ENCODE data around the gene RTF1. TPM values are rescaled to one million over a fixed set of nuclear protein-coding genes. Genes with fewer than 3 reads are reported as not detected.
"Not testable (repeated sequence)": the region's sequence is repeated elsewhere in the genome, so short reads cannot be mapped to it uniquely, and the experiment has no call there.

The RTF1 gene
- total and polyA plus RNA-seq, 5 experiments from 2014 or later: 17.1 to 36.3 (median 21.7) TPM

DNA sequence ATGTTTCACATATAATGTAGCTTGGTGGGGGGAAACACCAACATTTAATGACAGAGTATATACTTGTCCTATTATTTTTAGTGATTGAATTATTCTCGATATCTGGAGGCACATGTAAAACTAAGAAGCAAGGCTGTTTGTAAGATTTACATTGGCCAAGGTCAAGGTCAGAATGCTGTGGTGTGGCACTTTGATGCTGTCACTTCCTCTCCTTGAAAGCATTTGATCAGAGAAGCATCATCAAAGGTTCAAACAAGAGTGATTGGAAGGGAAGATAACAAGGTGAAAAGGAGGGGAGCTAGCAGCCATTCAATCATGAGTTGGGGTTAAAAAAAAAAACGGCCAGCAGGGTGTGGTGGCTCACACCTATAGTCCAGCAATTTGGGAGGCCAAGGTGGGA, 26.4 kb downstream of the RTF1 start:
- peak in 1 of 2 donors; percentile 39 for ATAC-seq
- no peak for DNase-seq
- Mint-ChIP-seq H3K4me1 (peaks cover 14 to 23% (median 16%) of the 10 kb centered on the region in 4 donors), H3K27ac (peak overlapping the region in 6 of 10 donors; percentile 4 to 76 (median 51)), H3K36me3 (peaks cover 6 to 67% (median 10%) of the 10 kb centered on the region in 3 donors), H3K9me3 (no peaks in the 10 kb centered on the region), H3K27me3 (no peaks in the 10 kb centered on the region), H3K4me3 (peak overlapping the region in 1 of 10 donors; percentile 28)
- POLR2A ChIA-PET: no interaction called here

DNA sequence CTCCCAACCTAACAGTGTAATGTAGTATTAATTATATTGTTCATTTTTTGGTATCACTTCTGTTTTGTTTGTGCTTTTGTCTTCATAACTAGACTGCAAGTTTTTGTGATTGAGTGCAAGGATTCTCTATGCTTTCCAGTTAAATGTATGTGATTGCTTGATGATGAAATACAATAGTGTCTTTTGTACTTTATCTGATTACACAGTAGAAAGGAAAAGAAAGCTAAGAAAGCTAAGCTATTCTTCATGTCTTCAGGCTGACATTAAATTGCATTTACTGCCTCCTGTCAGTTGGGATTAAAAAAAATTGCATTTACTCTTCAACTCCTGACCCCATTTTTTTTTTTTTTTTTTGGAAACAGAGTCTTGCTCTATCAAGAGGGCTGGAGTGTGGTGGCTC, 28.5 kb downstream of the RTF1 start:
- no peak overlapping the region for H3K4me3 Mint-ChIP-seq
- no peak overlapping the region for H3K27ac Mint-ChIP-seq
- no peaks in the 10 kb centered on the region for H3K9me3 Mint-ChIP-seq
- DNase-seq: no peak
- POLR2A ChIA-PET: no interaction called here
- no peak for ATAC-seq
- peaks cover 6 to 49% (median 7%) of the 10 kb centered on the region in 3 donors for H3K36me3 Mint-ChIP-seq
- H3K4me1 Mint-ChIP-seq: peaks cover 14 to 23% (median 16%) of the 10 kb centered on the region in 4 donors
- H3K27me3 Mint-ChIP-seq: no peaks in the 10 kb centered on the region

GRCh38 chr15:41462084-41462795, 45.3 kb downstream of the RTF1 start:
- no peak overlapping the region for H3K4me3 Mint-ChIP-seq
- peaks cover 2 to 15% (median 5%) of the 10 kb centered on the region in 4 donors for H3K4me1 Mint-ChIP-seq
- no peaks in the 10 kb centered on the region for H3K27me3 Mint-ChIP-seq
- DNase-seq: no peak
- H3K36me3 Mint-ChIP-seq: peaks cover 3 to 78% (median 10%) of the 10 kb centered on the region in 3 donors
- no peak for ATAC-seq
- POLR2A ChIA-PET: no interaction called here
- no peaks in the 10 kb centered on the region for H3K9me3 Mint-ChIP-seq
- peak overlapping the region in 1 of 10 donors; percentile 73 for H3K27ac Mint-ChIP-seq

DNA sequence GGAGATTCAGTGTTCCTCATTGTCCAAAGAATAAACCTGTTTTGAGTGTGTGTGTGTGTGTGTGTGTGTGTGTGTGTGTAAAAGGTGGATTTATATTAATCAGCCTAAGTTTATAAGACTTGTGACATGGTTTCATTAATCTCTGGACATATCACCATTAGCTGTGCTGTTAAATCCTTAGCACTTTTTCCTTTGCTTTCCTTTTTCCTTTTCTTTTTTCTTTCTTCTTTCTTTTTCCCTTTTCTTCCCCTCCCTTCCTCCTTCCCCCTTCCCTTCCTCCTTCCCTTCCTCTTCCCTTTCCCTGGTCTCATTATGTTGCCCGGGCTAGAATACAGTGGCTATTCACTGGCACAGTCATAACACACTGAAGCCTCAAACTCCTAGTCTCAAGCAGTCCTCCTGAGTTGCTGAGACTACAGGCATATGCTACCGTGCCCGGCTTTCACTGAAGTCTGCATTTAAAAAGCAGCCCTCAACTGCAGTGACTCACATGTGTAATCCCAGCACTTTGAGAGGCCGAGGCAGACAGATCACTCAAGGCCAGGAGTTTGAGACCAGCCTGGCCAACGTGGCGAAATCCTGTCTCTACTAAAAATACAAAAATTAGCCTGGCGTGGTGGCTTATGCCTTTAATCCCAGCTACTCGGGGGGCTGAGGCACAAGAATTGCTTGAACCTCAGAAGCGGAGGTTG, 48.1 kb downstream of the RTF1 start:
- H3K9me3 Mint-ChIP-seq: no peaks in the 10 kb centered on the region
- no peaks in the 10 kb centered on the region for H3K27me3 Mint-ChIP-seq
- POLR2A ChIA-PET: interaction anchor here (1.1 kb wide), 1 partner anchor 10 kb away, joined by 3 read pairs; no protein-coding TSS in a partner anchor
- no peak overlapping the region for H3K27ac Mint-ChIP-seq
- DNase-seq (no peak), ATAC-seq (no peak)
- peaks cover 6 to 83% (median 11%) of the 10 kb centered on the region in 3 donors for H3K36me3 Mint-ChIP-seq
- no peak overlapping the region for H3K4me3 Mint-ChIP-seq
- H3K4me1 Mint-ChIP-seq: peaks cover 2 to 15% (median 6%) of the 10 kb centered on the region in 4 donors

DNA sequence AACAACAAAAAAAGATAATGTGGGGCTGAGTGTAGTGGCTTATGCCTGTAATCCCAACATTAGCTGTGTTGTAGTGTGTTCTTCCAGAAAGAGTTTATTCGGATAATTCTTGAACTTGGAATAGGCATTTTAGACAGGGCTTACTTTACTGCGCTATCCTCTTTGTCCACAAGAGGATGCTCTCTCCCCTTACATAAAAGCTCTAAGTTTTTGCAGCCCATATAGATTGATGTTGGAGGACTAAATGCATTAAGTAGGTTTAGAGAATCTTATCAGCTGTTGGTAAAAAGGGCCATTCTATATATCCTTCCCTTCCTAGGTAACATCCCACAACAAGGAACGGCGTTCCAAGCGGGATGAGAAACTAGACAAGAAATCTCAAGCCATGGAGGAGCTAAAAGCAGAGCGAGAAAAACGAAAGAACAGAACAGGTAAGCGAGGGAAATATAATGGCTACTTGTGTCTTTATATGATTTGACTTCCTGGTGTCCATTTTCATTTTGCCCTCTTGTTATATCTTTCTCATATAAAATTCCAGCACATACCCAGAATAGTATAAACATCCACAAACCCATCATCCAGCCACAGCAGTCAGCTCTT, 49.0 kb downstream of the RTF1 start:
- H3K4me1 Mint-ChIP-seq: peaks cover 2 to 15% (median 6%) of the 10 kb centered on the region in 4 donors
- peaks cover 11 to 86% (median 12%) of the 10 kb centered on the region in 3 donors for H3K36me3 Mint-ChIP-seq
- H3K27ac Mint-ChIP-seq: peak overlapping the region in 3 of 10 donors; percentile 68 to 82 (median 80)
- ATAC-seq (peak; percentile 50 to 52), DNase-seq (peak in 4 of 10 donors; percentile 15 to 43 (median 38))
- POLR2A ChIA-PET: interaction anchor here (0.5 to 0.9 kb wide), 2 partner anchors 35 to 86 kb away, joined by 3 to 6 read pairs; no protein-coding TSS in a partner anchor
- no peaks in the 10 kb centered on the region for H3K27me3 Mint-ChIP-seq
- H3K9me3 Mint-ChIP-seq: no peaks in the 10 kb centered on the region
- H3K4me3 Mint-ChIP-seq: no peak overlapping the region

- no peak for DNase-seq
- no peaks in the 10 kb centered on the region for H3K27me3 Mint-ChIP-seq
- H3K4me1 Mint-ChIP-seq: peaks cover 2 to 15% (median 6%) of the 10 kb centered on the region in 4 donors
- H3K36me3 Mint-ChIP-seq: peaks cover 11 to 90% (median 16%) of the 10 kb centered on the region in 3 donors
- ATAC-seq: no peak
- no peaks in the 10 kb centered on the region for H3K9me3 Mint-ChIP-seq
- H3K27ac Mint-ChIP-seq: peak overlapping the region in 2 of 10 donors; percentile 7 to 12
- H3K4me3 Mint-ChIP-seq: no peak overlapping the region
- POLR2A ChIA-PET: no interaction called here
Measured at GRCh38 chr15:41466711-41467110, 49.8 kb downstream of the RTF1 start.

DNA sequence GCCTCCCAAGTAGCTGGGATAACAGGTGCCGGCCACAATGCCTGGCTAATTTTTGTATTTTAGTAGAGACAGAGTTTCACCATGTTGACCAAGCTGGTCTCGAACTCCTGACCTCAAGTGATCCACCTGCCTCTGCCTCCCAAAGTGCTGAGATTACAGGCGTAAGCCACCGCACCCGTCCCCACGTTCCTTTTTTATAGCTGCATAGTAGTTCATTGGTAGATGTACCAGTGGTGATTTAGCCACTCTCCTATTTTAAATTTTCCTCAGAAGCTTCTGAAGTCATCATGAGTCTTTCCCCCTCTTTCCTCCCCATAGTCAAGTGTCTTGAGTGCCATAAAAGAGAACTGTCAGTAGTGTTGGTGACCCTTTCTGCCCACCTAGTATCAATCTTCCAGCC, 52.7 kb downstream of the RTF1 start:
- H3K9me3 Mint-ChIP-seq, H3K4me3 Mint-ChIP-seq, ATAC-seq, DNase-seq, H3K27me3 Mint-ChIP-seq: not testable (repeated sequence)
- POLR2A ChIA-PET: interaction anchor here (0.6 to 0.7 kb wide), 2 partner anchors 27 to 221 kb away, joined by 3 read pairs; no protein-coding TSS in a partner anchor
- H3K27ac Mint-ChIP-seq: peak overlapping the region in 2 of 10 donors; percentile 14 to 24
- peaks cover 11 to 91% (median 19%) of the 10 kb centered on the region in 3 donors for H3K36me3 Mint-ChIP-seq
- peaks cover 0 to 11% (median 4%) of the 10 kb centered on the region in 4 donors for H3K4me1 Mint-ChIP-seq

GRCh38 chr15:41473418-41473817, 56.5 kb downstream of the RTF1 start:
- Mint-ChIP-seq H3K9me3 (no peaks in the 10 kb centered on the region), H3K4me3 (no peak overlapping the region), H3K4me1 (peaks cover 0 to 5% (median 0%) of the 10 kb centered on the region in 4 donors), H3K27ac (no peak overlapping the region), H3K36me3 (peaks cover 5 to 93% (median 36%) of the 10 kb centered on the region in 3 donors), H3K27me3 (no peaks in the 10 kb centered on the region)
- POLR2A ChIA-PET: interaction anchor here (0.7 kb wide), 1 partner anchor 19 kb away, joined by 4 read pairs; no protein-coding TSS in a partner anchor
- no peak for DNase-seq
- ATAC-seq: no peak

GRCh38 chr15:41474436-41474835, 57.5 kb downstream of the RTF1 start:
- Mint-ChIP-seq H3K27ac (no peak overlapping the region), H3K9me3 (no peaks in the 10 kb centered on the region), H3K4me1 (peaks cover 0 to 4% (median 0%) of the 10 kb centered on the region in 4 donors), H3K27me3 (no peaks in the 10 kb centered on the region), H3K4me3 (no peak overlapping the region), H3K36me3 (peaks cover 5 to 93% (median 38%) of the 10 kb centered on the region in 3 donors)
- POLR2A ChIA-PET: interaction anchor here (0.5 kb wide), 1 partner anchor 83 kb away, joined by 3 read pairs; no protein-coding TSS in a partner anchor
- no peak for ATAC-seq
- no peak for DNase-seq

GRCh38 chr15:41474941-41475340, 58.0 kb downstream of the RTF1 start:
- Mint-ChIP-seq H3K27ac (no peak overlapping the region), H3K36me3 (peaks cover 5 to 93% (median 36%) of the 10 kb centered on the region in 3 donors), H3K9me3 (no peaks in the 10 kb centered on the region), H3K27me3 (no peaks in the 10 kb centered on the region), H3K4me3 (no peak overlapping the region), H3K4me1 (peaks cover 0 to 1% (median 0%) of the 10 kb centered on the region in 4 donors)
- DNase-seq (no peak), ATAC-seq (no peak)
- POLR2A ChIA-PET: interaction anchor here (0.5 kb wide), 1 partner anchor 83 kb away, joined by 3 read pairs; no protein-coding TSS in a partner anchor

GRCh38 chr15:41476416-41477048, 59.6 kb downstream of the RTF1 start:
- no peaks in the 10 kb centered on the region for H3K4me1 Mint-ChIP-seq
- H3K27ac Mint-ChIP-seq: peak overlapping the region in 1 of 10 donors; percentile 28
- H3K4me3 Mint-ChIP-seq: no peak overlapping the region
- H3K27me3 Mint-ChIP-seq: no peaks in the 10 kb centered on the region
- ATAC-seq (no peak), DNase-seq (no peak)
- H3K9me3 Mint-ChIP-seq: no peaks in the 10 kb centered on the region
- H3K36me3 Mint-ChIP-seq: peaks cover 5 to 94% (median 30%) of the 10 kb centered on the region in 3 donors
- POLR2A ChIA-PET: interaction anchor here (0.6 kb wide), 1 partner anchor 55 kb away, joined by 5 read pairs; no protein-coding TSS in a partner anchor

Data from naive thymus-derived CD8-positive, alpha-beta T cell (primary cell).